HTERT RPE-1 (cell line): ENCODE measurements around the gene FBXL17.

ENCODE experiments used
- in situ Hi-C: fragments of 300-500 bp; cut with MboI; formaldehyde crosslinking; loops from 4 replicates; pipeline ENCODE4 v1.14.3; 2020; ENCODE audit warnings: low sequenced_read_pairs

Gene FBXL17

DNA sequence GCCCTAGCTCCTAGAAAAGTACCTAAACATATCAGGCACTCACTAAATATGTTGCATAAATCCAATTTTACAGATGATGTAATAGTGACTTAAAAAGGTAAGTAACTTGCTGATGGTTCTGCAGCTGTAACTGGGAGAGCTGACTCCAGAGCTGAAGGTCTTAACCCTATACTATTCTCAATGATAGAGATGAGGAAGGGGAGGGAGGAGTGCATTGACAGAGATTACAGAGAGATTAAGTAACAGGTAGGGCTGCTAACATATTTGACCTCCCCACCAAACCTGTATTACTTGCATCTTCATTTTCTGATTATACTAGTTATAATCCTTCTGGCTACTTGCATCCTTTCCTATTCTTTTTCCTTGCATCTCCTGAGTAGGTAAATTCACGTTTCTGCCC lies 455.8 kb downstream of the FBXL17 start:
- in situ Hi-C loops = no loop called here

DNA sequence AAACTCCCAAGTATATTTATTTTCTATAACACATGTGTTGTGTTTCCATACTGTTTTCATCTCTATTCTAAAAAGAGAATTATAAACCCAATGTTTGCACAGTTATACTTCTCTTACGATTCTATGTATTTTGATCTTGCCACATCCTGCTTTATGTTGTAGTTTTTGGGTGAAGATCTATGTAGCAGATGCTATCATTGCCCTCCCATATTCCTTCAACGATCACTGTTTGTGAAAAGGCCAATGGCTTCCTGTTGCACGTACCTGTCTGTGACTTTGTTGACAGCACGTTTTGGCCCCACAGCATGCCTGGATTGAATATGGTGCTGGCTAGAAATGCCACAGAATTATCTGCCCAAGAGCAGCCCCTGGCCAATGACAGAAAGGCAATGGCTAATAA lies 456.7 kb downstream of the FBXL17 start:
- in situ Hi-C loops = no loop called here

DNA sequence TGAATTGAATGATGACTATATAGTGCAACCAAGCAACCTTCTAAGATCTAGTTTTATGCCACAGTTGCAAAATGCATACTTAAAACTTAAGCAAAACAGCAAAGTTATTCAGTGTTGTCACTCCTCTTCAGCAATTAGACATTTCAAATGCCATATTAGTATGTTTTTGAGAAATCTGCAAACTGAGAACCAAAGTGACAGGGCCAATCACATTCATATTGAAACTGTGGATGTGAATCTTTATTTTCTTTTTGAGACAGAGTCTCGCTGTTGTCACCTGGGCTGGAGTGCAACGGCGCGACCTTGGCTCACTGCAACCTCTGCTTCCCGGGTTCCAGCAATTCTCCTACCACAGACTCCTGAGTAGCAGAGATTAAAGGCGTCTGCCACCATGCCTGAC lies 461.9 kb downstream of the FBXL17 start:
- in situ Hi-C loops = no loop called here

DNA sequence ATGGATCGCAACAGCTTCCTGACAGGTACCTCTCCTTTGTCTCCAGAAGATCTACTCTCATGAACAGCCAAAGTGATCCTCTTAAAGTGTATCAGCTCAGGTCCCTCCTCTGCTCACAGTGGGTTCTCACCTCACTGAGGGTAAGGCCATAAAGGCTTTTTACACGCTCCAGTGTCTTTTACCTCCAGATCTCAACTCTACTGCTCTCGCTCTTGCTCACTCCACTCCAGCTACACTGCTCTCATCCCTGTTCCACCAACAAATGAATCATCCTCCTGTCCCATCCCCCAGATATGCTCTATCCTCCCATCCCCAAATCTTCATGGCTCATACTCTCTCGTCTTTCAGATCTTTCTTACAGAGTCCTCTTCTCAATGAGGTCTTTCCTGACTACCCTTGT lies 462.5 kb downstream of the FBXL17 start:
- in situ Hi-C loops = no loop called here

DNA sequence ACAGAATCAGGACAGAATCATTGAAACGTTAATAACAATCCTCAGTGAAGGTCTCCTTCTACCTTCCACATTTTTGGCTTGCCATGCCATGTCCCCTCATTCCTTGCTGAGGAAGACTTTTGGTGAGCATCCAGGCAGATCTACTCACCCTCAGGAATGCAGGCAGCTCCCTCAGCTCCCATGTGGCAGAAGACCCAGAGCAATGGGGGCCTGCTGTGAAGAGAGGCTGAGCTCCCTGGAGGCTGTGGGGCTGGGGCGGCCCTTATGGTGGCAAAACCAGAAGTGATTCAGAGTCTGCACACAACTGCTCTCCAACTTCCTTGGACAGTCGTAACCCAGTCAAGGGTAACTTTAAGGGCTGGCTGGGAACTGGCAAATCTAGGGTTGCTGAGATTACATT lies 463.9 kb downstream of the FBXL17 start:
- in situ Hi-C loops = no loop called here

DNA sequence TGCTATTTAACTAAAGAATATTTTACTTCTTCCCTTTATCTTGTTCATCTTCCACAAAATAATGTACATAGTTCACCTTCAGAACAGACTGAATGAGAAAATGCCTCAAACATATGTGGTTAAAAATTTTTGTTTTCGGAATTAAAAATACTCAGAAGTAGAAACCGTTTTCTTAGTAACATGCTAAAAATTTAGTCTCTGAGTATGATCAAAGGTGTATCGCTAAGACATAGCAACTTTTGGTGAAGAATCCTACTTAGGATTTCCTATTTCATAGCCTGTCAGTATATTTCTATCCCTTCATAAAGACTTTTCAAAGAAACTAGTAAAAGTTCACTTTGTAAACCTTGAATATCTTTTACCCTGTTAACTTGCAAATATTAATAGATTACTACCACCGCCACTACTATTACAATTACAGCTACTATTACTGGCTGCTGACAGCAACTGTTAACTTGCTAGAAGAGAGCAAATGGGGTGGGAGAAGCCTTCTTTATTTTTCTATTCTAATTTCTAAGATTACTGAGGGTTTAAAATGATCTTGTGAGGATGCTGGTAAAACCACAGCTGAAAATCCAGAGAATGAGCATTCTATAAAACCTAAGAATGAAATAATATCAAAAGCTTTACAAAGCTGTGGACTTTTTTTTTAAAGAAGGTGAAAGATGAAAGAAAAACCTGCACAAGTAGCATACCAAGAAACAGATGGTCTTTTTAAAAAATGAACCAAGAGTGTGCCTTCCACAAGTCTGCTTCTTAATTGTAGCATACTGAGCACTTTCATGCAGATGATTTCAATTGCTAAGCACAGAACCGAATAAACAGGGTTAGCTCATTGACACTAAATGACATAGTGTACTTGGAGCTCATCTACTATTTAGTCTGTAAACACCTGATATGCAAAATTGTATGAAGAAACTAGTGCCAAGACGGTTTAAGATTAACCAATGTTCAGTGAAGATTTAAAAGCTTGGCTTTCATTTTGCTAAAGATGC lies 464.9 kb downstream of the FBXL17 start:
- in situ Hi-C loops = no loop called here

DNA sequence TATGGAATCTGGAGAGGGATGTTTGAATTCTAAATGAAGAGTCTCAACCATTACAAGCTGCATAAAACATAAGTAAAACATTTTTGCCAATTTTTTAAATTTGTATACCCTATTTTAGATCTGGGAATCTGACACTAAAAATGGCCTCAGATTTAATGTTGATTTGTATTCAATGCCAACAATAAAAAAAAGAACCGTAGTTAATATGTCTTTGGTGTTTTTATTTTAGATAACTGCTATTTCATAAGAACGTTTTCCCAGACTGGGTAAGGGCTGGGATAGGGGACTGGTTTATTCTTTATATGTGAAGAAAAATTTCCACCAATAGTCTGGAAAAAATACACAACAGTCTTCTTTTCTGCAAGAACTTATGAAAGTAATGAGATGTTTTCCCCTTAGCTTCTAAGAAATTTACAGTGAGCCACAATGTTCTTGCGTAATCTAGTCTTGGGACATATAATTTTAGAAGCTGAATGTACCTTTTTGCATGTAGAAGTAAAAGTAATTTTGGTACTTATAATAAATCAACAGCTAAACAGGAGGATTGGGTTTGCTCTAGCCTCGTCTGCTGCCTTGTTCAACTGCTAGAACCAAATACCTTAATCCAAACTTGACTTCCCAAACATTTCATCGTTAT lies 466.6 kb downstream of the FBXL17 start:
- in situ Hi-C loops = no loop called here

DNA sequence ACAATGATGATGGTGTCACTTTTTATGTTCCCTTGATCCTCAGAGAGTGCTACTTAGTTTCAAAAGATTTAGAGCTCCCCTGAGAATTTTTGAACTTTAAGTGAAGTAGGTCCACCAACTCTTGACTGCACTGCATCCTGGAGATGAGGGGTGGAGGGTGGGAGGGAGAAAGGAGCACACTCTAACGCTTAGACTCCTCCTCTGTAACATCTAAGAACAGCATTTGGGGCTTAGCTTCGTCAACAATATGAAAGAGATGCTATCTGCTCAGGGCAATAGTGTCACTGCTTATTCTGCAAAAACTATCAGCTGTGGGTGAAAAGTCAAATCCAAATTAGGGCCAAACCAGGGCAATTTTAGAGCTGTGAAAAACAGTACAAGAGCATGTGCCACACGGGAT lies 468.4 kb downstream of the FBXL17 start:
- in situ Hi-C loops = no loop called here

DNA sequence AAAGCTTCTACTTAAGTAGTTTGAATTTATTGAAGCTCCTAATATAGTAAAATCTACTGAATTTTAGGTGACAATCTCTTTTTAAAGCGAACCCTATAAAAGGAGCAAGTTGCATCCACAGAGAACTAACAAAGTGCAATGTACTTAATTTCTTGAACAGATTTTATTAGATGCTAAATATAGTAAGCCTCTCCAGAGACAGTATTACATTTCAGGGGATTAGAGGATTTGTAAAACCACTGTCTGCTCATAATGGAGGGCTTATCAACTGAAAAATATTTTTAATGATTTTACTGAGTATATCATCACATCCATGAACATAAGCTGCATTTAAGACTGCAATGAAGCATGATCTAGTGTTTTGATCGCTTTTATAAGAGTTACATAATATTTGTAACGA lies 481.2 kb downstream of the FBXL17 start:
- in situ Hi-C loops = no loop called here

DNA sequence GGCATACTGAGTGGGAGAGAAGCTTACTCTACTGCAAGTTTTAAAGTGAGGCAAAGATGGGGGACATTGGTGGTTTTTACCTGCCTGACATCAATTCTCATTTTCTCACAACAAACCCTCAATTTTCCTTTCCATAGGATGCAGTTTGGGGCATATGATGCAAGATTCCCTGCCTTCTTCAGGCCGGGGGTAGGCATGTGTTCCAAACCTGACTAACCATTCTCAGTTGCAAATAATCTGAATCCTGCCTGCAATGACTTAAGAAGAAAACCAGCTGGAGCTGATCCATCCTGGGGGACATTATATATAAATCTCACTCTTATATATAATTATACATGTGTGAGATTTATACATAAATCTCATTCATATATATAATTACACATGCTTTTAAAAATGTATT lies 487.5 kb downstream of the FBXL17 start:
- in situ Hi-C loops = no loop called here

DNA sequence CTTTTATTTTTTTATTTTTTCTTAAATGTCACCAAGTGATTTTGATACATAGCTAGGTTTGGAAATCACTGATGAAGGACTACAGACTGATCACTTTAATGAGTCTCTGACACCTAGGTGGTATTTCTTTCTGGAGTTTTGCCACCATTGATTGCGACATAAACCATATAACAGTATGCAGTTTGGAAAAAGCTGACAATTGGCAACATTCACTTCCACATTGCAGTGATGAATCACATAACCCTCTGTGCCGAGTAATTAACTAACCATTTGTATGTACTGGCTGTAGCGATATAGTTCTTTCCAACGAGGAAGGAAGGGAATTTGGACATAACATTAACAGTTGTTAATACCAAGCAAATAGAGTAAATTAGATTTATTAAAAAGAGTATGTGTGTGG lies 488.3 kb downstream of the FBXL17 start:
- in situ Hi-C loops = no loop called here

DNA sequence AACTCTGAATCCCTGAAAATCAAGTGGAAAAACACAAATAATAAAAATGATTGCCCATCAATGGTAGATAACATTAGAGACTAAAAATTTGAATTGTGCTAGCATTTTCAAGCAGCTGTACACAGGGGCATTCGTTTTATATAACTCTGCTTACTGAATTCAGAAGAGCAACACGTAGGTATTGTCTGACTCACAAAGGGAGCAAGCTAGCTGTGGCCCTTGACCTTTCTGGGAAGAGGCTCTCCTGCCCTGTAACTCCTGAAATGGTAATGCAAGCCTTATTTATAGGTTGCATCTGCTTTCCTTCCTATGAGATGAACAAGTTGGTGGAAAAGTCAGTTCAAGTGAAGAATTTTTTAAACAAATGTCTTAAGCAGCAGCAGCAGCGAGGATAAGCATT lies 492.5 kb downstream of the FBXL17 start:
- in situ Hi-C loops = no loop called here

DNA sequence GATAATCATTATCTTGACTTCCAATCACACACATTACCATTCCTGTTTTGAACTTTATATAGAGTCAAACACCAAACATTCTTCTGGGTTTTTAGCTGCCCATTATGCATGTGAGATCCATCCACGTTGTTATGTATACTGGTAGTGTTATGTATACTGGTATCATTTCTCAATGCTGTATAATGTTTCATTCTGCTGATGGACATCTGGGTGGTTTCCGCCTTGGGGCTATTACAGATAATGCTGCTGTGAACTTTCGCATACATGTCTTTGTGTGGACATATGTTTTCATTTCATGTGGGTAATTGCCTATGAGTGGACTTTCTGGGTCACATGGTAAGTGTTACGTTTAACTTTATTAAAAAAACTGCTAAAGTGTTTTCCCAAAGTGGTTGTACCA lies 493.4 kb downstream of the FBXL17 start:
- in situ Hi-C loops = no loop called here

DNA sequence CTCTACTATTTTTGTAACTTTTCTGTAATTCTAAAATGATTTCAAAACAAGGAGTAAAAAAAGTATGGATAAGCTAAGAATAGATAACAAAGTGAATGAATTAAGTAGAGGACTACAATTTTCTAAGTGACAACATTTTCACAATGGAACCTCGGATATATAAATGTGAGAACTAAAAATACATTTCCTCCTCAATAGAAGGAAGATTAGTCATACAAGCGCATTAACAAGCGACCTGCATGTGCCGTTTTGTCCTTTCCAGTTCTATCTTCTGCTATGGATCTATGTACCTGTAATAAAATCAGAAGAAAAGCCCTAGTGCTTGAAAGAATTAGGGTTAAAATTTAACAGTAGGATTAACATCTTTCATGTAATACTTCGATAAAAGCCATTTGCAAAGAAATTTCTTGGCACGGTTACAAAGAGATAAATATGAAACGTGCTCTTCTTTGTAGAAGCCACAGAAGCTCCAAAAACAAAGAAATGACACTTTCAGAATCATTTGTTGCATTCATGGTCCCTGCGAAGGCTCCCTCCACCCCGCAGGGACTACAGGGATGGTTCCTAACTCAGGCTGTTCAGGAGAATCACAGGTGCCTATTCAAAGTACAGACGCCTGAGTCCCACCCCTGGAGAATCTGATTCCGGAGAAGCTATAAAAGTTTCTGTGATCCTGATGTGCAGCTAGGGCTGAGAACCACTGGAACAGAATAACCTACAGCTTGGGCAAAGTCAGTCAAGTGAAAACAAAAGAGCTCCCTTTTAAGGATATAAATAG lies 494.5 kb downstream of the FBXL17 start:
- in situ Hi-C loops = no loop called here

DNA sequence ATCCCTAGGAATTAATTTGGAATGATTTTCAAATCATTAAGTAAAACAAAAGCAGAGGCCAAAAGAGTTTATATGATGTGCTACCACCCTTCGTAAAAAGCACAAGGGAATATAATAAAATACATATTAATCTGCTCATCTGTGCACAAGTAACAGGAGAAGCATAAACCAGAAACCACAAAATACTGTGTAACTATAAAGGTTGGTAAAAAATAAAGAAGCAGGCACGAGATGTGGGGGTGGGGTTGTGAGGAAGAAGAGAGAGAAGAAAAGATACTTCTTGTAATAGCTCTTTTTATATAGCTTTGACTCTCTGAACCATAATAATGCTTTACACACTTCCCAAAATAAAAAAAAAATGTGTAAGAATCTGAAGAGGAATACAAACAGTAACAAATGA lies 496.3 kb downstream of the FBXL17 start:
- in situ Hi-C loops = no loop called here

DNA sequence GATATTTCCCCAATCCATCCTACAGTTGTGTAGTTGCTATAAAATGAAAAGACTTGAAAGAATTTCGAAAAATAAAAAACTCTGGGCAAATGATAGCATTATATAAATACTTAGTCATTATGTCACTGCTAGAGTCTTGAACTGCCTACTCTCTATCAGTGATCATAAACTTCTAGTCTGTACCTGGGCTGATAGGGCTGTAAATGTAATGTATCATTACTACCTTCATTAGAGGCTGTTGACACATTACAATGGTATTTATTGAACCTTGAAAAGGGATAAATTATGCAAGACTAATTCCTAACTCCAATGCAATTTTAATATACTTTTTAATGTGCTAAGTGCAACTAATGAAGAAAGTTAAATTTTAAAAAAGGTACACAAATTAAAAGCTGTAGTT lies 497.0 kb downstream of the FBXL17 start:
- in situ Hi-C loops = no loop called here

DNA sequence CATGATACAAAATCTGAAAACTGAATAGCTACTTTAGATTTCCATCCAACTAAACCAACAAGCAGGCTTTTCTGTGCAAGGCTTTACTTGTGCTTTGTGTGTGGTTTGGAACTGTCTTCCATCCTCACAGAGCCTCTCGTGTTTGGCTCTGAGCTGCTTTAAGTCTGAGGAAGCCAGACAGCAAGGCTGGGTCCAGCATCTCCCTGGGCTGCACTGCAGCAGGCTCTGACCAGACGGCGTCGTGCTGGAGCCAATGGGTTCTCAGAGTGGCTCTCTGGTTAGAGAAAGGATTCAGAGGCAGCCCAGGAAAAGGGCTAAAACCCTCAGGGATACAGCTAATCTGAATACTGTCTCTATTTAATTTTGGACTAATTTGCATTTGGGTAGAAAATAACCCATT lies 503.2 kb downstream of the FBXL17 start:
- in situ Hi-C loops = no loop called here

DNA sequence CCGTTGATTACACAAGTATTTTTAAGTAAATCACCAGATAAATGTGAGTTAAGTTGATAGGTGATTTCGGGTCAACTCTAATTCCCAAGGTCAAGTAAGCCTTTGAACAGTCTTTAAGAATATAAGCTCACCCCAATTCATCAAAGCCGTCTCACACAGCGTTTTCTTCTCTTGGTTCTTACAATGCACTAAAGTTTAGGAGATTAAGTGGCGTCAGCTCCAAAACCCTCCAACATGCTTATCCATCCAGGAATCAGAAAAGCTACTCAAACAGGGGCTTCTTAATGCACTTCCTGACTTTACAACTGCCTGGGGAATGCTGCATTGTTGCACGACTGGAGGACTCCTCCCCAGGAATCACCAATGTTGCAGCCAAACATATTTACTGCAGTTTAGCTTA lies 505.0 kb downstream of the FBXL17 start:
- in situ Hi-C loops = no loop called here

DNA sequence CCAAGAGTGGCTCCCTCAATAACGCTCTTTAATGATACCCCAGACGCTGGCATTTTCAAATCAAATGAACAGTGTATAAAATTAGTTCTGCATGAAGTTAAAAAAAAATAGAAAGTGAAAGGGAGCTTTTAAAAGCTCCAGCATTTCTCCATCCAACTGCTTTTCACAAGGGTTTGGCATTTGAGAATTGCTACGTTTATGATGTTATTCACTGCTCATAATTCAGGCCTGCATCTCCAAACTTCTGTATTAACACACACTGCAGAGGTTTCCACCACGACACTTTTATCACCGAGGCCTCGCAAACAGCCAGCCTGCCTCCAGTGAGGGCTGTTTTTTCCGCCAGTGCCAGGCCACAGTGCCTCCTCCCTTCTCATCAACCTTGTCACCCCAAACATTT lies 505.6 kb downstream of the FBXL17 start:
- in situ Hi-C loops = no loop called here

DNA sequence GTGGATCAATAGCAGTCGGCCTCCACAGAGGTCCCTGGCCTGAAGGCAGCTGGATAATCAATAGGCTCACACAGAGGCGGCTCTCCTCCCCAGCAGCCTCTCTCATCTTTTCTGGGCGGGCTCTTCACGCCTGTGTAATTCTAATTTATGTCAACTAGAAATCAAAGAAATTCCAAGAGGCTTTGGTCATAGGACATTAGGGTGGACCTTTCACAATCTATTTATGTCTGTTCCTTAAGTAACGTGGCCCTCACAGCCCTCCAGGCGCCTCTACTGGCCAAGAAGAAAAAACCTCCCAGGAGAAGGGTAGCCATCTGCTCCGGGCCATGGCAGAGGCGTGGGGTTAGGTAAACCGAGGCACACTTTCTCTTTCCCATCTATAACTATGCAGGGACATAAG lies 506.1 kb downstream of the FBXL17 start:
- in situ Hi-C loops = no loop called here

DNA sequence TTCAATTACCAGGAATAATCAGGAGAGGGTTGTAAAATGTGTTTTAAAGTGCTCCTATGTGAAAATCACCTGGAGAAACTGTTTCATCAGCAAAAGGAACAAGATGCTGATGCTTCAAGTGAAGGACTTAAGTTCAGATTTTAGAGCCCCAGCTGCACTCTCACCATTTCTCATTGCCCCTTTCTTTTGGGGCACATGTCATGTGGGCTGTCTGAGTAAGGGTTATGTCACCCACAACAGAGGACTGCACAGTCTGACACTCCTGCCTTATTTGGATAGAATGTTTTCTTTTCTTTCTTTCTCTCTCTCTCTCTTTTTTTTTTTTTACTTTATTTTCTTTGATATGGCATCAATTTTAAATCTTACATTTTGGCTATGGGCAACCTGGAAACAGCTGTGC lies 507.1 kb downstream of the FBXL17 start:
- in situ Hi-C loops = no loop called here

DNA sequence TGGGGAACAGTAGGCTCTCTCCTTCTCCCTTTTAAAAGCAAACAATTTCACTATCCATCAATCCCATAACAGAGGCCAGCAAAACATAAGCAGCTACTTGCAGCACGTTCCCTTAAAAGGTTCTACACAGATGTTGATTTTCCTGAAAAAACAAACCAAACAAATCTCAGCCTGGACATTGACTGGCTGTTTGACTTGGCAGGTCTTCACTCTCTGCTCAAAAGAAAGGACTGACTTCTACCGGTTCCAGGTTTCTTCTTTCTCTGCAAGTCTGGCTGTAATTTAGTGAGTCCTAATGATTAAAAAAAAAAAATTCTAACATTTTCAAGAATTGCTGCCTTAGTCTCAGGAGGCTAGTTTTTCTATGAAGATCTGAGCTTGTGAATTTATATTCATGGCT lies 508.0 kb downstream of the FBXL17 start:
- in situ Hi-C loops = no loop called here
